ENCODE results near the gene RUNX1.

The RUNX1 gene

DNA sequence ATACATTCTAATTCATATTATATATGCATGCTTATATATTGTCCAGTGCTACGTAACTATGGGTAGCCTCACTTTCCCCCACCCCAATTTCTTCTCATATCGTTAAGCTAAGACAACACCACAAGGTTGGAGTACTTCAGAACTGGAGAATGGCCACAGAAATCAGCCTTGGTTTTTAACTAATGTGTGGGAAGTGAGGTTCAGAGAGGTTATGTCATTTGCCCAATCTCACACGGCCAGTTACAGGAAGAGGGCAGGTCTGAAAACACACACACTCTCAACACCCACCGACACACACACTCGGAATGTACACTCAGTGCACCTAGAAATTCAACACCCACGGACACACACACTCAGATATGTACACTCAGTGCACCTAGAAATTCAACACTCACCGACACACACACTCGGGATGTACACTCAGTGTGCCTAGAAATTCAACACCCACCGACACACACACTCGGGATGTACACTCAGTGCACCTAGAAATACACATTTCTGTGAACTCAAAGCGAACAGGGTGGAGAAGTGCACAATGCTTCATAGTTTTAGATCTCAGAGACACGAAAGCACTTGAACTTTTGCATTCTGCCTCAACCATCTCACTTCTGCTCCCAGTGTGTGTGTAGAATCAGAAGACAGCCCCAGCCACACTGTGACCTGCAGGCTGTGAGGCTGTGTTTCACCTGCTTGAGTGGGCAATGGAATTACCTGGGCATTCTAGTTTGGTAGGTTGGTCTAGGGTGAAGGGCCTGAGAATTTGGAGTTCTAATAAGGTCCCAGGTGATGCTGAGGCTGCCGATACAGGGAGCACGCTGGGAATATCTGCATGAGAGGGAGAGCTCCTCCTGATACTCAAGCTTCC is 209.9 kb downstream of the RUNX1 start:
- TF ChIP-seq, protein P1, sequence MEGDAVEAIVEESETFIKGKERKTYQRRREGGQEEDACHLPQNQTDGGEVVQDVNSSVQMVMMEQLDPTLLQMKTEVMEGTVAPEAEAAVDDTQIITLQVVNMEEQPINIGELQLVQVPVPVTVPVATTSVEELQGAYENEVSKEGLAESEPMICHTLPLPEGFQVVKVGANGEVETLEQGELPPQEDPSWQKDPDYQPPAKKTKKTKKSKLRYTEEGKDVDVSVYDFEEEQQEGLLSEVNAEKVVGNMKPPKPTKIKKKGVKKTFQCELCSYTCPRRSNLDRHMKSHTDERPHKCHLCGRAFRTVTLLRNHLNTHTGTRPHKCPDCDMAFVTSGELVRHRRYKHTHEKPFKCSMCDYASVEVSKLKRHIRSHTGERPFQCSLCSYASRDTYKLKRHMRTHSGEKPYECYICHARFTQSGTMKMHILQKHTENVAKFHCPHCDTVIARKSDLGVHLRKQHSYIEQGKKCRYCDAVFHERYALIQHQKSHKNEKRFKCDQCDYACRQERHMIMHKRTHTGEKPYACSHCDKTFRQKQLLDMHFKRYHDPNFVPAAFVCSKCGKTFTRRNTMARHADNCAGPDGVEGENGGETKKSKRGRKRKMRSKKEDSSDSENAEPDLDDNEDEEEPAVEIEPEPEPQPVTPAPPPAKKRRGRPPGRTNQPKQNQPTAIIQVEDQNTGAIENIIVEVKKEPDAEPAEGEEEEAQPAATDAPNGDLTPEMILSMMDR (IDR thresholded peaks at IDR 0.05): no peak

- TF ChIP-seq, protein P1 (IDR thresholded peaks at IDR 0.05): no peak
Measured at GRCh38 chr21:34836933-34837505, 212.1 kb downstream of the RUNX1 start.

GRCh38 chr21:34836103-34836932 is 212.8 kb downstream of the RUNX1 start:
- TF ChIP-seq, protein P1 (IDR thresholded peaks at IDR 0.05): no peak

DNA sequence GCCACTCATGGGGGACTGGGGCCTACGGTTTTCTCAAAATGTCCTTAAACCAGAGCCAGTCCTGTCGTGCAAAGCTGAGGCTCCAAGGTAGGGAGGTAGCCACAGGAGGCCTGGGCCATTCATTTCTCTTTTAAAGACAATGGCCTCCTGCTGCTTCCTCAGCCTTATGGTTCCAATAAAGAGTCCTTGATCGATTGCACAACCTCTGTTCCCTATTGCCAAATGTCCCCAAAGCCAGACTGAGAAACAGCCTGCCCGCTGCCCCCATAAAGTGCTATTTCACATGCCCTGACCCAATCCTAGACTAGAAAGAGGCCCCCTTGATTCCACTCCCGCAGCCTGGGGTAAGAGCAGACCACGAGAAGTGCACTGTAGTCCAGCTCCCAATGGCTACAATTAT is 213.6 kb downstream of the RUNX1 start:
- TF ChIP-seq, protein P1 (IDR thresholded peaks at IDR 0.05): no peak

DNA sequence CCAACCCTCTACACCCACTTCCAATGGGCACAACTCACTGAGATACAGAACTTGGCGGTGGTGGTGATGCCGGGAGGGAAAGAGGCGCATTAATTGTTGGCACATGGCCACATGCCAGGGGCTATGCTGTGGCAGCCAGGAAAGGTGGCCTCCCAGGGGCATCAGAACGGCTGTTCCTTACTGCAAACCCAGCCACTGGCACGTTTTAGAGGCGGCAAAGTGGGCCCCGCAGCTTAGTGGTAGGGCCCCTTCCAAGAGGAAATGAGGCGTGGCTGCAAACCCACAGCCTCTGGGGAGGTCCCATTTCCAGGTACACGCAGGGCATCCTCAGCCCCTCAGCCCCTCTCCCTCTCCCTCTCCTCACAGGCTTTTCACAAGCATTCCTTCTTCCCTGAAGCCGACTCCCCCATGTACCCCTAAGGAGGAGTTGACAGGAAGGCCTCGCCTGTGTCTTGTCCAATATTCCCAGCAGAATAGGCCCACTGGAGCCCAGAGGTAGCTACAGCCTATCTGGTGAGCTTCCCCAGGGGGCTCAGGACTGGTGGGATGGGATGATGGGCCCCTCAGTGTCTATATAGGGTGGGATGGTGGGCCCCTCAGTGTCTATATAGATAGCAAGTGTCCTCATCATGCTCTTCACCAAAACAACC is 214.1 kb downstream of the RUNX1 start:
- TF ChIP-seq, protein P1 (IDR thresholded peaks at IDR 0.05): no peak

GRCh38 chr21:34834290-34834689 is 214.8 kb downstream of the RUNX1 start:
- TF ChIP-seq, protein P1 (IDR thresholded peaks at IDR 0.05): no peak

- TF ChIP-seq, protein P1 (IDR thresholded peaks at IDR 0.05): no peak
Measured at GRCh38 chr21:34833465-34833864, 215.6 kb downstream of the RUNX1 start.

Measured in LNCAP (cell line).